Measurements from ENCODE around the gene DNAJC3.
"Not testable (repeated sequence)": the region's sequence is repeated elsewhere in the genome, so short reads cannot be mapped to it uniquely, and the experiment has no call there.

The DNAJC3 gene

GRCh38 chr13:95647321-95647720 lies 29.6 kb upstream of the DNAJC3 start:
- no peak for TF ChIP-seq CTCF (IDR thresholded peaks at IDR 0.05)
- no peak for DNase-seq (ENCODE audit: low spot score)
- H3K27ac ChIP-seq = no peak overlapping the region
- no peak overlapping the region for H3K4me3 ChIP-seq

GRCh38 chr13:95650696-95651095 lies 26.2 kb upstream of the DNAJC3 start:
- no peak for DNase-seq (ENCODE audit: low spot score)
- no peak for TF ChIP-seq CTCF (IDR thresholded peaks at IDR 0.05)
- Histone ChIP-seq H3K4me3 (no peak overlapping the region), H3K27ac (no peak overlapping the region)

- Histone ChIP-seq H3K4me3 (no peak overlapping the region), H3K27ac (no peak overlapping the region)
- no peak for DNase-seq (ENCODE audit: low spot score)
- TF ChIP-seq CTCF (IDR thresholded peaks at IDR 0.05) = no peak
These were observed 24.6 kb upstream of the DNAJC3 start for GRCh38 chr13:95652244-95652764.

GRCh38 chr13:95652821-95653220 lies 24.1 kb upstream of the DNAJC3 start:
- H3K4me3 ChIP-seq = no peak overlapping the region
- H3K27ac ChIP-seq = no peak overlapping the region
- no peak for DNase-seq (ENCODE audit: low spot score)
- TF ChIP-seq CTCF (IDR thresholded peaks at IDR 0.05) = no peak

GRCh38 chr13:95656386-95657015 lies 20.4 kb upstream of the DNAJC3 start:
- no peak for TF ChIP-seq CTCF (IDR thresholded peaks at IDR 0.05)
- DNase-seq (ENCODE audit: low spot score) = no peak
- Histone ChIP-seq H3K4me3 (no peak overlapping the region), H3K27ac (no peak overlapping the region)

GRCh38 chr13:95659500-95659899 lies 17.4 kb upstream of the DNAJC3 start:
- H3K4me3 ChIP-seq = no peak overlapping the region
- no peak overlapping the region for H3K27ac ChIP-seq
- TF ChIP-seq CTCF (IDR thresholded peaks at IDR 0.05) = no peak
- no peak for DNase-seq (ENCODE audit: low spot score)

- no peak overlapping the region for H3K4me3 ChIP-seq
- no peak for TF ChIP-seq CTCF (IDR thresholded peaks at IDR 0.05)
- H3K27ac ChIP-seq = no peak overlapping the region
- DNase-seq (ENCODE audit: low spot score) = no peak
These were observed 15.9 kb upstream of the DNAJC3 start for GRCh38 chr13:95660981-95661581.

GRCh38 chr13:95667235-95667634 lies 9.7 kb upstream of the DNAJC3 start:
- H3K27ac ChIP-seq; DNase-seq (ENCODE audit: low spot score): not testable (repeated sequence)

More at GRCh38 chr13:95667235-95667634, 9.7 kb upstream of the DNAJC3 start:
- not testable (repeated sequence) for H3K4me3 ChIP-seq
